Activated CD4-positive, alpha-beta T cell treated with anti-CD3 and anti-CD28 coated beads, Interleukin-2, amount 10 ng/mL, durations not matched to agents 7 days and 5 days (primary cell): ENCODE results near the gene GTF3A. TPM values are rescaled to one million over a fixed set of nuclear protein-coding genes. Genes with fewer than 3 reads are reported as not detected.

Source experiments
- CTCF ChIA-PET: fragments of 350-600 bp; sonication (Branson Sonifier 250); formaldehyde crosslinking; loops from one replicate; lab custom pipeline; 2021; ENCODE audit warnings: antibody characterized with exemption; lab: Charles Lee
- POLR2A ChIA-PET: fragments of 350-600 bp; sonication (Branson Sonifier 250); formaldehyde crosslinking; loops from one replicate; lab custom pipeline; 2021; ENCODE audit warnings: antibody characterized with exemption; lab: Charles Lee
- DNase-seq: peaks from one replicate; pipeline ENCODE4 v3.0.0-alpha.2; 2020
- H3K27ac Mint-ChIP-seq: one replicate; pipeline ENCODE4 v1.8.0; 2021; ENCODE audit warnings: mild to moderate bottlenecking, moderate library complexity, mixed read lengths
- H3K27me3 Mint-ChIP-seq: one replicate; pipeline ENCODE4 v1.8.0; 2021; ENCODE audit warnings: mixed read lengths
- H3K36me3 Mint-ChIP-seq: one replicate; pipeline ENCODE4 v1.8.0; 2021; ENCODE audit warnings: low read depth, mixed read lengths
- H3K4me1 Mint-ChIP-seq: one replicate; pipeline ENCODE4 v1.8.0; 2021; ENCODE audit warnings: mixed read lengths
- H3K4me3 Mint-ChIP-seq: one replicate; pipeline ENCODE4 v1.8.0; 2021; ENCODE audit warnings: mild to moderate bottlenecking, moderate library complexity, mixed read lengths
- H3K9me3 Mint-ChIP-seq: one replicate; pipeline ENCODE4 v1.8.0; 2021; ENCODE audit warnings: mixed read lengths
- total RNA-seq, 2 experiments: library from RNA; stranded (reverse); gene quantifications; one replicate each; pipeline ENCODE4 v1.2.3, GENCODE V29; 2021

Gene GTF3A
- total RNA-seq, 2 experiments from 2014 or later, result 173 to 189 TPM

DNA sequence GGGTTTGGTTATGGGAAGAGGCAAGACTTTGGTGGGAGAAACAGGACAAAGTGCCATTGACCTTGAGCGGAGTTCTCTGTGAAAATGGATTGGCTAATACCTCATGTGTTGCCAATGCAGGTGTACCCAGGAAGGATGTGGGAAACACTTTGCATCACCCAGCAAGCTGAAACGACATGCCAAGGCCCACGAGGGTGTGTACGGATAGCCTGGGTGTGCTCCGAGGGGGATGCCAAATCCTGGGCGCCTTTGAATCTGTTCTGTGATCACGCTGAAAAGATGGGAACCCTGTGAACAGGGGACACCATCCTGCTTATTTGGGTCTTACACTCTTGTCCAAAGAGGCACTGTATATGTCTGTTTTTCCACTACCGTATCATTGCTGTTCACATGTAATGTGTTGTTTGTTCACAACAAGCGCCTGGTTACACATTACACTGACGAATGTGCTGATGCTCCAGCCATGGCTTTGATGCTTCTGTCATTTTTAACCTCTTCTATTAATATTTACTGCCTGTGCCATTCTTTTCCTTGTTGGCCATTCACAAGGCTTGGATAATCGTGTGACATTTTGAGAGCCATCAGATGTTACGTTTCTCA is 8.3 kb downstream of the GTF3A start:
- Mint-ChIP-seq H3K4me3 (no peak overlapping the region), H3K4me1 (peaks cover 52% of the 10 kb centered on the region), H3K27me3 (no peaks in the 10 kb centered on the region), H3K27ac (peak overlapping the region; percentile 23), H3K36me3 (peaks cover 77% of the 10 kb centered on the region), H3K9me3 (no peaks in the 10 kb centered on the region)
- no peak for DNase-seq
- ChIA-PET CTCF (interaction anchor here (0.8 to 1.7 kb wide), 5 partner anchors 9 to 28 kb away, joined by 3 to 7 read pairs (median 3); partner anchors contain the start of gene GTF3A), POLR2A (interaction anchor here (0.7 to 0.8 kb wide), 2 partner anchors 18 to 47 kb away, joined by 3 read pairs; no protein-coding TSS in a partner anchor)

DNA sequence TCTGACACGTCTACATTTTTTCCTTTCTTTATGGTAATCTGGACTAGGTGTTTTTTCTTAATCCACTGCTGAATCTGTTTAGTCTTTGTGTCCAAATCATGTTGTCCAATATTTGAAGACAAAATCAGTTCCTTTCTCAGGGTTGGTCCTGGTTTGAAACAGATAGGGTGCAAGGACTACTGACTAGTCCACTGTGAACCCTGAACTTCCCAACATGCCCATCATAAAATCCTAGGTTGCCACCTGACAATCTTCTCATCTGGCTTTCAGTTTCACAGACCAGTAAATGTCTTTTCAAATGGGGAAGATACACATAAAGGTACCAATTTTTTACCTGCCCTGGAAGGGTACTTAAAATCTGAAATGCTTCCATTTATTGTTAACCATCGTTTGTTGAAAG is 12.7 kb downstream of the GTF3A start:
- Mint-ChIP-seq H3K4me1 (peaks cover 58% of the 10 kb centered on the region), H3K9me3 (no peaks in the 10 kb centered on the region), H3K4me3 (no peak overlapping the region), H3K36me3 (peaks cover 80% of the 10 kb centered on the region), H3K27me3 (no peaks in the 10 kb centered on the region), H3K27ac (no peak overlapping the region)
- ChIA-PET POLR2A (interaction anchor here (0.6 kb wide), 1 partner anchor 24 kb away, joined by 7 read pairs; no protein-coding TSS in a partner anchor), CTCF (interaction anchor here (0.7 to 2.2 kb wide), 2 partner anchors 12 to 163 kb away, joined by 3 to 6 read pairs; partner anchors contain the start of gene GTF3A)
- DNase-seq, result no peak

- no peaks in the 10 kb centered on the region for H3K27me3 Mint-ChIP-seq
- H3K27ac Mint-ChIP-seq, result peak overlapping the region; percentile 69
- H3K9me3 Mint-ChIP-seq, result no peaks in the 10 kb centered on the region
- ChIA-PET POLR2A (no interaction called here), CTCF (interaction anchor here (0.9 to 1.6 kb wide), 2 partner anchors 14 to 46 kb away, joined by 3 to 5 read pairs; no protein-coding TSS in a partner anchor)
- H3K4me3 Mint-ChIP-seq, result no peak overlapping the region
- peaks cover 62% of the 10 kb centered on the region for H3K4me1 Mint-ChIP-seq
- peaks cover 69% of the 10 kb centered on the region for H3K36me3 Mint-ChIP-seq
- no peak for DNase-seq
Observed at GRCh38 chr13:27440408-27440807, 16.0 kb downstream of the GTF3A start.

GRCh38 chr13:27442071-27442647 is 17.7 kb downstream of the GTF3A start:
- Mint-ChIP-seq H3K4me3 (peak overlapping the region; percentile 60), H3K36me3 (peaks cover 61% of the 10 kb centered on the region), H3K4me1 (peaks cover 73% of the 10 kb centered on the region), H3K9me3 (no peaks in the 10 kb centered on the region), H3K27me3 (no peaks in the 10 kb centered on the region), H3K27ac (peak overlapping the region; percentile 77)
- ChIA-PET CTCF (interaction anchor here (0.8 to 1.2 kb wide), 2 partner anchors 11 to 84 kb away, joined by 3 read pairs; no protein-coding TSS in a partner anchor), POLR2A (interaction anchor here (1.6 kb wide), 1 partner anchor 16 kb away, joined by 4 read pairs; no protein-coding TSS in a partner anchor)
- peak; percentile 44 for DNase-seq

DNA sequence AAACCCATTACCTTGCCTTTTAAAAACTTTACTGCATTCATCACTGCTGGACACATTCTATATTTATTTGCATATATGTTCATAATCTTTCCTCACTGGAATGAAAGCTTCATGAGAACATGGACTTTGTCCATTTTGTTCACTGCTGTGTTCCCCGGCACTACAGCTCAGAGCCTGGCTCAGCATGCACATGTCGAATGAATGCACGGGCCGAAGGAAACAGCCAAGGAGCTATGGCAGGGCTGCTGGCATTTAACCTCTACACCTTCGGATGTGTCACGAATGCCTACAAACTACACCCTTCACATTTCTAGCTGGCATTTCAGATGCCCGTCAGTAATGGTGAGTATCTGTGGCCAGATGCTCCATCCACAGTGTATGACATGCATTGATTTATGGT is 18.4 kb downstream of the GTF3A start:
- Mint-ChIP-seq H3K9me3 (no peaks in the 10 kb centered on the region), H3K36me3 (peaks cover 56% of the 10 kb centered on the region), H3K27ac (peak overlapping the region; percentile 77), H3K4me3 (peak overlapping the region; percentile 60), H3K4me1 (peaks cover 74% of the 10 kb centered on the region), H3K27me3 (no peaks in the 10 kb centered on the region)
- ChIA-PET POLR2A (interaction anchor here (1.6 kb wide), 1 partner anchor 17 kb away, joined by 4 read pairs; no protein-coding TSS in a partner anchor), CTCF (interaction anchor here (1.2 to 3.8 kb wide), 2 partner anchors 10 to 15 kb away, joined by 3 to 23 read pairs; no protein-coding TSS in a partner anchor)
- DNase-seq, result no peak

DNA sequence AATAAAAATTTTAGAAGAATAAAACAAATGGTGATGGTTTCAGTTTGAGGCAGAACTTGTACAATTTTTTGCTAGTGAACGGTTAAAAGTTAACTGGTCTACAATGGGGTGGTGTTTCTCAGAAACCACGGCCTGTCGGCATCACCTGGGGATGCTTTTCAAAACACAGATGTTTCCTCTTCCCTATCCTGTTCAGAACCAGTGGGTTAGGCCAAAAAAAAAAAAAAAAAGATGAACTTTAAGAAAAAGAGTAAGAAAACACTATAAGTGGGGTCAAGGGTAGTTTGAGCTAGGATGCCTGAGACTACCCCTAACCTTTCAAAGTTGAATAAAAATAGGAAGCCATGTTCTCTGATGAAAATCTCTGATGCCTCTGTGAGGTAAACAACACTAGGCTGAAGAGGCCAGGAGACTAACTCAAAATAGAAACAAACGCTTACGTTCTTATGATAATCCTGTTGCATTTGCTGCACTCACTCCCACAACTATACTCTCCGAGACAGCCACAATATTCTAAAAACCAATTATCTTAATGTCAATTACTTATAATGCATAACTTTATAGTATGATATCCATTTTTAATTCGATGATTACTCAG is 22.7 kb downstream of the GTF3A start:
- ChIA-PET POLR2A (no interaction called here), CTCF (interaction anchor here (1.2 kb wide), 1 partner anchor 19 kb away, joined by 3 read pairs; no protein-coding TSS in a partner anchor)
- Mint-ChIP-seq H3K27ac (peak overlapping the region; percentile 97), H3K36me3 (peaks cover 31% of the 10 kb centered on the region), H3K4me1 (peaks cover 66% of the 10 kb centered on the region), H3K4me3 (peak overlapping the region; percentile 67), H3K27me3 (no peaks in the 10 kb centered on the region), H3K9me3 (no peaks in the 10 kb centered on the region)
- DNase-seq, result peak; percentile 54

GRCh38 chr13:27448308-27448707 is 23.9 kb downstream of the GTF3A start:
- Mint-ChIP-seq H3K4me1 (peaks cover 57% of the 10 kb centered on the region), H3K36me3 (peaks cover 26% of the 10 kb centered on the region), H3K27ac (peak overlapping the region; percentile 84), H3K27me3 (no peaks in the 10 kb centered on the region), H3K9me3 (no peaks in the 10 kb centered on the region), H3K4me3 (peak overlapping the region; percentile 93)
- DNase-seq, result no peak
- ChIA-PET POLR2A (no interaction called here), CTCF (interaction anchor here (0.9 to 1.2 kb wide), 3 partner anchors 16 to 23 kb away, joined by 3 read pairs; no protein-coding TSS in a partner anchor)

DNA sequence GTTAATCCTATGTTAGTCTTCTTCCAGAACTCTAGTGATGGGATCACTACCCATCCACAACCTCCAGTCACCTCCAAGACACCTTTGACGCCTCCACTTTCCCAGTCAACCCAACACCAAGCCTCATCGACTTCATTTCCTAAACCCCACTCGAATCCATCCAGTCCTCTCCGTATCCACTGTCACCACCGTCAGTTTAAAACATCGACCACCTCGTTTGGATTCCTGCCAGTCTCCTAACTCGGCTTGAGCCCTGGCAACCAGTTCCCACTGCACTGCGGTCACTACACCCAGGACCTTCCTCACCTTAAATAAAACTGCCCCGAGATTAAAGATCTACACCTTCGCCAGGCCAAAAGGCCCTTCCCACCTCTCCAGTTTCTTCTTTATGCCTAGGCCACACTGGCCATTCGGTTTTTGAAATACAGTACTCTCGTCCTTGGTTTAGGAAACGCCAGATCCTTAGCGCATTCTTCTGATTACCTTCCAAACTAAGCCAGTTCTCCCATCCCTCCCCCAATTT is 24.7 kb downstream of the GTF3A start:
- peaks cover 60% of the 10 kb centered on the region for H3K4me1 Mint-ChIP-seq
- POLR2A ChIA-PET, result interaction anchor here (2.4 kb wide), 1 partner anchor 23 kb away, joined by 10 read pairs; no protein-coding TSS in a partner anchor
- H3K36me3 Mint-ChIP-seq, result peaks cover 26% of the 10 kb centered on the region
- H3K4me3 Mint-ChIP-seq, result peak overlapping the region; percentile 93
- peak overlapping the region; percentile 97 for H3K27ac Mint-ChIP-seq
- H3K27me3 Mint-ChIP-seq, result no peaks in the 10 kb centered on the region
- DNase-seq, result no peak
- CTCF ChIA-PET, result interaction anchor here (0.9 to 1.5 kb wide), 4 partner anchors 13 to 24 kb away, joined by 3 read pairs; no protein-coding TSS in a partner anchor
- H3K9me3 Mint-ChIP-seq, result no peaks in the 10 kb centered on the region

- CTCF ChIA-PET, result interaction anchor here (0.7 to 1.5 kb wide), 4 partner anchors 12 to 24 kb away, joined by 3 read pairs; no protein-coding TSS in a partner anchor
- no peaks in the 10 kb centered on the region for H3K9me3 Mint-ChIP-seq
- H3K4me1 Mint-ChIP-seq, result peaks cover 61% of the 10 kb centered on the region
- no peaks in the 10 kb centered on the region for H3K27me3 Mint-ChIP-seq
- peak within 1 kb of the TSS; percentile 93 for H3K4me3 Mint-ChIP-seq
- peaks cover 20% of the 10 kb centered on the region for H3K36me3 Mint-ChIP-seq
- peak; percentile 96 for DNase-seq
- peak within 1 kb of the TSS; percentile 97 for H3K27ac Mint-ChIP-seq
- POLR2A ChIA-PET, result interaction anchor here (2.4 kb wide), 1 partner anchor 24 kb away, joined by 10 read pairs; no protein-coding TSS in a partner anchor
Observed at GRCh38 chr13:27449936-27450828, 25.8 kb downstream of the GTF3A start, which contains the start of gene MTIF3. Gene MTIF3 (minus strand): TSS chr13:27450564. CDS start chr13:27440448, 10,116 bp downstream.

DNA sequence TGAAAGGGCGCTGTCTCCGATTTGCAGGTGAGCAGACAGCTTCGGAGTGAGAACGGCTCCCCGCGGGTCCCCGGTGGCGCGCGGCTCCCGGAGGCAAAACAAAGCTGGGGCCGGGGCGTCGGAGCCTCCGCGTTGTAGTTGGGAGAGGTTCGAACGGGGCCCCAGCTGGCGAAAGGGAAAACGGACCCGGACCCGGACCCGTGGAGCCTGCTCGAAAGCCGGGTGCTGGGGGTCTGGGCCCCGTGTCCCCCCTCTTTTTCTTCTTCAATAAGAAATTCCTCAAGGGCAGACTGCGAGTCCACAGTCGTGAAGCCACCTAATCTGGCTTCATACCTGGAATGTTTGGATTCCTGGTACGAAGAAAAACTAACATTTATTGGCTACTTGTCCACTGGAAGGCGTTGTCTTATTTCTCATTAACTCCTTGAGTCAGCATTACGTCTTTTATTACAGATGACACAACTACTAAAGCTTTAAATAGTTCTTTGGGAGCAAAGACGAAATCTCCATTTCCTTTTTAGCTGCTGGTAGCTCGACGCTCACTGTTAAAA is 26.6 kb downstream of the GTF3A start:
- H3K27ac Mint-ChIP-seq, result peak overlapping the region; percentile 97
- no peaks in the 10 kb centered on the region for H3K27me3 Mint-ChIP-seq
- H3K4me1 Mint-ChIP-seq, result peaks cover 63% of the 10 kb centered on the region
- ChIA-PET POLR2A (interaction anchor here (0.9 to 2.4 kb wide), 2 partner anchors 18 to 25 kb away, joined by 3 to 10 read pairs; no protein-coding TSS in a partner anchor), CTCF (interaction anchor here (0.7 to 0.9 kb wide), 3 partner anchors 18 to 42 kb away, joined by 3 read pairs; no protein-coding TSS in a partner anchor)
- H3K4me3 Mint-ChIP-seq, result peak overlapping the region; percentile 93
- peaks cover 17% of the 10 kb centered on the region for H3K36me3 Mint-ChIP-seq
- H3K9me3 Mint-ChIP-seq, result no peaks in the 10 kb centered on the region
- DNase-seq, result no peak

- H3K36me3 Mint-ChIP-seq, result peaks cover 3% of the 10 kb centered on the region
- peak overlapping the region; percentile 99 for H3K27ac Mint-ChIP-seq
- no peaks in the 10 kb centered on the region for H3K27me3 Mint-ChIP-seq
- peak; percentile 34 for DNase-seq
- H3K4me3 Mint-ChIP-seq, result peak overlapping the region; percentile 80
- H3K4me1 Mint-ChIP-seq, result peaks cover 35% of the 10 kb centered on the region
- ChIA-PET POLR2A (interaction anchor here (0.6 to 1.1 kb wide), 2 partner anchors 29 to 84 kb away, joined by 3 to 4 read pairs; no protein-coding TSS in a partner anchor), CTCF (interaction anchor here (0.6 to 1.2 kb wide), 4 partner anchors 11 to 1607 kb away, joined by 3 to 5 read pairs (median 3); no protein-coding TSS in a partner anchor)
- no peaks in the 10 kb centered on the region for H3K9me3 Mint-ChIP-seq
Observed at GRCh38 chr13:27455331-27455855, 31.0 kb downstream of the GTF3A start.
